Fibroblast of skin of abdomen (primary cell): ENCODE data around the gene ZNF571. TPM values are rescaled to one million over a fixed set of nuclear protein-coding genes. Genes with fewer than 3 reads are reported as not detected.

Experiments used
- DNase-seq: peaks from one replicate; pipeline ENCODE4 v3.0.0-alpha.2; 2013
- polyA plus RNA-seq, 2 experiments: library from polyadenylated mRNA; unstranded; fragments of 120-200 nt; gene quantifications; one replicate each; pipeline ENCODE4 v1.2.1, GENCODE V29; 2013; ENCODE audit not compliant: insufficient read length in 2 of 2

ZNF571 gene
- polyA plus RNA-seq (2013, experiment 1 of 2; ENCODE audit: insufficient read length), result 1.7 TPM
- polyA plus RNA-seq (2013, experiment 2 of 2; ENCODE audit: insufficient read length), result 1.3 TPM

DNA sequence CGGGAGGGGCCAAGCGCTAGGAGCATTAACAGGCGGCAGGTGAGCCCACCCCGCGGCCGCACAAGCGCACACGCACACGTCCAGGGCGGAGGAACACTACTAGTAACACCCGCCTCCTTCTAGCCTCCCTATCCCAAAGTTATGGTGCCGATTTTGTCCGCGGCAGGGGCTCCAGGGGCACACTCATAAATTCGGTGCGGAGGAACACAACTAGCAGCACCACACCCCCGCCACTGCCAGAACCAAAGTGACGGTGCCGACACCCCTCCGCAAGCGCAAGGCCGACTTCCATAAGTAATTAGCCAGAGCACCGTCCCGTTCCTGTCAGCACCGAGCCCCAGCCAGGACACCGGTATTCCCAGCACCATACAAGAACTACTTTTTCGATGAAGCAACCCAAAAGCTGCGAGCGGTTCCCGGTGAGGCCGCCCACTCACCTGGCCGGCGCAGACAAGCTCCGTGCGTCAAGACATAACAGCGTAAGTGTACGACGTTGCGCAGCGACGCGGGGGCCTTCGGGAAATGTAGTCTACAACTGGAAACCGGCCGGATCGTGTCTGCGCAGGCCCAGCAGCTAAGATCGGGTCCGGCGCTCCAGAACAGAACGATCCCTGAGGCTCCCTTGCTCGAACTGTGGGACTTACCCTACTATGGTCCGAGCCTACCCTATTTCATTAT is at the start of gene ZNF571, which contains the start of gene ZNF540:
Gene ZNF571 (minus strand): TSS at position 489 of the 678 bp plus-strand sequence. CDS start 8,116 bp downstream, outside the sequence.
Gene ZNF540 (plus strand): TSS at position 573 of the 678 bp plus-strand sequence. CDS start 3,572 bp downstream, outside the sequence.
- DNase-seq, result peak; percentile 90

DNA sequence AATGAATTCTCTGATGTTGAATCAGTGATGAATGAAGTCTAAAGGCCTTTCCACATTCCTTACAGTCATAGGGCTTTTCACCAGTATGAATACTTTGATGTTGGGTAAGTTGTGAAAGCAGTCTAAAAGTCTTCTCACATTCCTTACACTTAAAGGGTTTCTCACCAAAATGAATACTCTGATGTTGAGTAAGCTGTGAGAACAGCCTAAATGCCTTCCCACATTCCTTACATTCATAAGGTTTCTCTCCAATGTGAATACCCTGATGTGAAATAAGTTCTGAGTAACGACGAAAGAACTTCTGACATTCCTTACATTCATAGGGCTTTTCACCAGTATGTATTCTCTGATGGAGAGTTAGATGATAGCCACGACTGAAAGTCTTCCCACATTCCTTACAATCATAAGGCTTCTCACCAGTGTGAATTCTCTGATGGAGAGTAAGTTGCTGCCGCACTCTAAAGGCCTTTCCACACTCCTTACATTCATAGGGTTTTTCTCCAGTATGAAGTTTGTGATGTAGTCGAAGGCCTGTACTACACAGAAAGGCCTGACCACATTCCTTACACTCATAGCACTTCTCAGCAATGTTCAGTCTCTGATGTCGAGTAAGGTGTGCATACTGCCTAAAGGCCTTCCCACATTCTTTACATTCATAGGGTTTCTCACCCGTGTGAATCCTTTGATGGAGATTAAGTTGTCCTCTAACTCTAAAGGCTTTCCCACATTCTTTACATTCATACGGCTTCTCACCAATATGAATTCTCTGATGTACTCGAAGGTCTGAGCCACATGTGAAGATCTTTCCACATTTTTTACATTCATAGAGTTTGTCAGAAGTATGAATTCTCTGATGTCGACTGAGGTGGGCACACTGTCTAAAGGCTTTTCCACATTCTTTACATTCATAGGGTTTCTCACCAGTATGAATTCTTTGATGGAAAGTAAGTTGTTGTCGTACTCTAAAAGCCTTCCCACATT is 40.8 kb upstream of the ZNF571 start:
- no peak for DNase-seq

DNA sequence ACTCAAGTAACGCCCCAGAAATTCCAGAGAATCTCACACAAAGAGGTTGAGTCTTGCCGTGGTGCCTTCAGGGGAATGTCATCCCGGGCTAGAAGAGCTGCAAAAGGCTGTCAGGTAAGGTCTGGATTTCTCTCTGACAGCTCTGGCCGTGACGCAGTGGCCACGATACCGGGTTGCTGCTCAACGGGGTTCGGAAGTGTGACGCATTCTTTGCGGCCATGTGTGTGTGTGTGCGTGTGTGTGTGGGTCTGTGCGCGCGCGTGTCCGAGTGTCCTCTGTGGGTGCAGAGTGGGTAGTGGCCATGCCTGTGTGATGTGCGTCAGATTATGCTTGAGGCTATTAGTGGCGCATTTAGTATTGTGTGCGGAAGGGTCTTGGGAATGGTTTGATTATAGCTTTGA is 390 bp upstream of the ZNF571 start:
- DNase-seq, result peak; percentile 28

DNA sequence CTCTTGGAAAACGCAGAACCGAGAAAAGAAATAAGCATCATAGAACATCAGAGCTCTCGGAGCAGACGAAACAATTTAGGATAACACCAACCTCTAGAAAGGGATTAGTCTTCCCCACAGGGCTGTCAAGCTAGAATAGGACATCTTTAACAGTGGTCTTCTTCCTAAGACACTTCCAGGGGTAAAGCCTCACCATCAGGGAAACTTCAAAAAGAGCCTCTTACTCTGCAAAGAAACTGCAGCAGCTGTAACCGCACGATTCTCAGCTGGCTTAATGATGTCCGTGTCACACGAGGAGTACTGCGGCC is 642 bp downstream of the ZNF571 start:
- DNase-seq, result no peak

DNA sequence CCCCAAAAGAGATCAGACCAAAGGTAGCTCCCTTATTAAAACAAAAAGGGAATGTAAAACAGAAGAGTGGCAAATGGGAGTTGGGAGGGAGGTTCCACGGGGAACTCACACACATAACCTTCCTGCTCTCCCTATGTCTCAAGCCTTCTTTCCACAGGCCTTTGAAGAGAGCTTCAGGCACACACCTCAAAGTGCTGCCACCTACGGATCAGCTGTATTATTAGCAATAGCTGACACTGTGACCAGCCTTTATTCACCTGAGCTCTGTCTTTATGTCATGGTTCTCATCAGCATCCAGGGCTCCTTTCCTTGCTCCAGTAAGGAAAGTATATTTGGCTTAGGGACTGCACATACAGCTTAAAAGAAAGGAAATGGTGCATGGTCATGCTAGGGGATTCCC is 11.3 kb downstream of the ZNF571 start:
- no peak for DNase-seq

DNA sequence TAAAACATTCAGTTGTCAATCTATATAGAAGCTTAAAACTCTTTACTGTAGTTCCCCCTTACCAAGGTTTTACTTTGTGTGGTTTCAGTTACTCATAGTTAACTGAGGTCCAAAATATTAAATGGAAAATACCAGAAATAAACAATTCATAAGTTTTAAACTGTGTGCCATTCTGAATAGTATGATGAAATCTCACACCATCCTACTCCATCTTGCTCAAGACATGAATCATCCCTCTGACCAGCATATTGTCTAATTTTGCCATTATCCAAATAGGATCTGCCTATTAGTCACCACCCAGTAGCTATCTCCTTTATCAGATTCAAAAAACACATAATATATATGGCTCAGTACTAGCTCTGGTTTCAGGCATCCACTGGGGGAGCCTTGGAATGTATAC is 22.4 kb downstream of the ZNF571 start:
- DNase-seq, result no peak

DNA sequence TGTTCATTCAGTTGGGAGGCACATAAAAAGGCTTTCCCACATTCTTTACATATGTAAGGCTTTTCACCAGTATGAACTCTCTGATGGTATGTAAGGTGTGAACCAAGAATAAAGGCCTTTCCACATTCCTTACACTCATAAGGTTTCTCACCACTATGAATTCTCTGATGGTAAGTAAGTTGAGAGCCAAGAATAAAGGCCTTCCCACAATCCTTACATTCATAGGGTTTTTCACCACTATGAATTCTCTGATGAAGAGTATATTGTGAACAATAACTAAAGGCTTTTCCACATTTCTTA is 29.3 kb downstream of the ZNF571 start:
- no peak for DNase-seq

DNA sequence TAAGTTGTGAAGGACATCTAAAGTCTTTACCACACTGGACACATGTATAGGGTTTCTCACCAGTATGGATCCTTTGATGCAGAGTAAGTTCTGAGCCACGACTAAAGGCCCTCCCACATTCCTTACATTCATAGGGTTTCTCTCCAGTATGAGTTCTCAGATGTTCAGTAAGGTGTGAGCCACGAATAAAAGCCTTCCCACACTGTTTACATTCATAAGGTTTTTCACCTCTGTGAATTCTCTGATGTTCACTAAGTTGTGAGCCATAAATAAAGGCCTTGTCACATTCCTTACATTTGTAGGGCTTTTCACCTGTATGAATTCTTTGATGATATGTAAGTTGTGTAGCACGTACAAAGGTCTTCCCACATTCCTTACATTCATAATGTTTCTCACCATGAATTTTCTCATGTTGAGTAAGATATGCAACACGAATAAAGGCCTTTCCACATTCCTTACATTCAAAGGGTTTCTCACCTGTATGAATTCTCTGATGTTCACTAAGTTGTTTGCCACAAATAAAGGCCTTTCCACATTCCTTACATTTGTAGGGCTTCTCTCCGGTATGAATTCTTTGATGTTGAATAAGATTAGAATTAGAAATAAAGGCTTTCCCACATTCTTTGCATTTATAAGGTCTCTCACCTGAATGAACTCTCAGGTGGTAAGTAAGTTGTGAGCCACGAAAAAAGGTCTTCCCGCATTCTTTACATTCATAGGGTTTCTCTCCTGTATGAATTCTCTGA is 29.8 kb downstream of the ZNF571 start:
- DNase-seq, result no peak

DNA sequence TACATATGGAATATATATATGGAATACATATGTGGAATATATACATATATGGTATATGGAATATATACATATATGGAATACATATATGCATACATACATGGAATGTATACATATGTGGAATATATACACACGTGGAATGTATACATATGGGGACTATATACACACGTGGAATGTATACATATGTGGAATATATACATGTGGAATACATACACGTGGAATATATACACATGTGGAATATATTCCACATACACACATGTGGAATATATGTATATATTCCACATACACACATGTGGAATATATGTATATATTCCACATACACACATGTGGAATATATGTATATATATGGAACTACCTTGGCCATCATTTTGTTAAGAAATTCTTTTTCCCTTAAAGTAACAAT is 31.1 kb downstream of the ZNF571 start:
- no peak for DNase-seq

DNA sequence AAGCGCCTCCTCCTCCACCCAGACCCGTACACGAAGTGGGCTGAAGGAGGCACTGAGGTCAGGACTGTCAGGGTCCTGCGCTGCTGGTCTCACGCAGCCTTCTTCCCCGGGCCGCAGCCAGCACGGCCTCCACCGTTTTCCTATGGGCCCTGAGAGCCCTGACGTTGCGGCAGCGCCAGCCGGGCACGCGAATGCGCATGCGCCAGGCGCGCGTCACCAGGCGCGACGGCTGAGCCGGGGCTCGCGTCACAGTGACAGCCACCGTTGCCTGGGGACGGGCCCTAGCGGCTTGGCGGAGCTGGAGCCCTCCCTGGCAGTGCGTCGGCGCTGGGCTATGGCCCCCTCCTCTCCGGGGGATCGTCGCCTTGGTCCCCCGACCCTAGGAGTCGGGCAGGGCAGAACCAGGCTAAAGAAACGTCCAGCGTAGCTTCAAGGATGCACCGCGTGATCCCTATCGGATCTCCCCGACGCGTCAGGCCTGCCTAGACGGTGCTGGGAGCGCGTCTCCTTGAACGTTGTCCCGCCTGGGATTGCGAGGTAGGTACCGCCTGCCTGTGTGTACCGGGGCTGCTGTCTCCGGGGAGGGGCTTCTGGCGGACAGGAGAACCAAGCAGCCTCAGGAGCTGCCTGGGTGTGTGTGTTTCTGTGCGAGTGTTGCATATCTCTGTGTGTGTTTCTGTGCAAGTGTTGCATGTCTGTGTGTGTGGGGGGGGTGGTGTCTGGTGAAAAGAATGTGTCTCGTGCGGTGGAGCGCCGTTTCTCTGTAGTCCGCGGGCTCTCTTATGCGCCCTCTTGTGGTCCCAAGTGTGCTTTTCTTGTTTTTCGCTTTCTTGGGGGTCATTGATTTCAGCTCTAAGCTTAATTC is 43.2 kb downstream of the ZNF571 start:
- DNase-seq, result peak; percentile 70

DNA sequence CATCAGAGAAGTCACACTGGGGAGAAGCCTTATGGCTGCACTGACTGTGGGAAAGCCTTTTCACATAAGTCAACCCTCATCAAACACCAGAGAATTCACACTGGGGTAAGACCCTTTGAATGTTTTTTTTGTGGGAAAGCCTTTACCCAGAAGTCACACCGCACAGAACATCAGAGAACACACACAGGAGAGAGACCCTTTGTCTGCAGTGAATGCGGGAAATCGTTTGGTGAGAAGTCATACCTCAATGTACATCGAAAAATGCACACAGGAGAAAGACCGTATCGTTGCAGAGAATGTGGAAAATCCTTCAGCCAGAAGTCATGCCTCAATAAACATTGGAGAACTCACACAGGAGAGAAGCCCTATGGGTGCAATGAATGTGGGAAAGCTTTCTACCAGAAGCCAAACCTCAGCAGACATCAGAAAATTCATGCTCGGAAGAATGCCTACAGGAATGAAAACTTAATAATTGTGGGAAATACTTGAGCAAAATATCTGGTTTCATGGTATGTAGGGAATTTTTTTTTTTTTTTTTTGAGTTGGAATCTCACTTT is 57.1 kb downstream of the ZNF571 start:
- DNase-seq, result no peak

DNA sequence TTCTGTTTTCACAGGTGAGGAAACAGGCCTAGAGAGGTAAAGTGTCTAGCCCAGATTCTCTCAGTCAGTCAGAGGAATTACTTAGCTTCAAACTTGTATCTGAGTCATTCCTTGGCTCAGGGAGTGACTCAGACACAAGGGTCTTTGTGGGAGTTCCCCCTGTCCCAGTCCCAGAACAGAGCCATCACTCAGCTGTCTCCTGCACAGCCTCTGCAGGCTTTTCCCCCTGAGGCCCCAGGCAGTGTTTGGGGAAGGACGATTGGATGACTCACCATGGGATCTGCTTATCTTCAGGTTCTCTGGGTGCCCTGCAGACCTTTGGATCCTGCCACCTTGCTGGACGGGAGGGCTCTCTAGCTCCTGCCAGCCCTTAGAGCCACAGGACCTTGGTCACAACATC is 74.7 kb downstream of the ZNF571 start:
- DNase-seq, result peak; percentile 1
